ENCODE results near the gene HESX1. TPM values are rescaled to one million over a fixed set of nuclear protein-coding genes. Genes with fewer than 3 reads are reported as not detected.
A peak's percentile ranks its signal among the peaks of the same experiment; 100 is the strongest.

The HESX1 gene
- total RNA-seq, 1 experiment from 2014 or later, result 3.9 TPM

GRCh38 chr3:57164217-57164656, 35.5 kb downstream of the HESX1 start:
- no peaks in the 10 kb centered on the region for H3K9me2 ChIP-seq (replicated peaks; ENCODE audit: low read length)
- H3K27me3 ChIP-seq (ENCODE audit: low read length), result no peaks in the 10 kb centered on the region
- H3K4me3 ChIP-seq (ENCODE audit: low read length), result peak overlapping the region; percentile 87
- ChIA-PET POLR2A (ENCODE audit: unreplicated experiment) (no interaction called here), CTCF (interaction anchor here (0.6 kb wide), 1 partner anchor 86 kb away, joined by 4 read pairs; no protein-coding TSS in a partner anchor)
- H3K27ac ChIP-seq (ENCODE audit: low read length), result no peak overlapping the region
- H3K9me3 ChIP-seq (ENCODE audit: low read length), result no peaks in the 10 kb centered on the region
- no TSS peak for BruUV-seq (replicated peaks)
- H3K4me2 ChIP-seq (ENCODE audit: low read length), result peak overlapping the region; percentile 99
- DNase-seq, result no peak
- peak overlapping the region; percentile 53; the same call in 1 of the 2 replicates for H3K9ac ChIP-seq (ENCODE audit: low read length)
- peaks cover 19% of the 10 kb centered on the region for H3K4me1 ChIP-seq (ENCODE audit: insufficient read depth, low read length)
- no peaks in the 10 kb centered on the region for H4K20me1 ChIP-seq (ENCODE audit: low read length)
- no peaks in the 10 kb centered on the region for H3K36me3 ChIP-seq (ENCODE audit: low read depth, low read length)
- no peaks in the 10 kb centered on the region for H3F3A ChIP-seq (ENCODE audit: low read length, unreplicated experiment)
- no peaks in the 10 kb centered on the region for H3K79me2 ChIP-seq (ENCODE audit: low read length)
- intact Hi-C loops (cut with micrococcal nuclease), result no loop called here
- peak overlapping the region; percentile 94 for H2AFZ ChIP-seq (ENCODE audit: low read length)
- ATAC-seq, result no peak
- TF ChIP-seq, protein P1, sequence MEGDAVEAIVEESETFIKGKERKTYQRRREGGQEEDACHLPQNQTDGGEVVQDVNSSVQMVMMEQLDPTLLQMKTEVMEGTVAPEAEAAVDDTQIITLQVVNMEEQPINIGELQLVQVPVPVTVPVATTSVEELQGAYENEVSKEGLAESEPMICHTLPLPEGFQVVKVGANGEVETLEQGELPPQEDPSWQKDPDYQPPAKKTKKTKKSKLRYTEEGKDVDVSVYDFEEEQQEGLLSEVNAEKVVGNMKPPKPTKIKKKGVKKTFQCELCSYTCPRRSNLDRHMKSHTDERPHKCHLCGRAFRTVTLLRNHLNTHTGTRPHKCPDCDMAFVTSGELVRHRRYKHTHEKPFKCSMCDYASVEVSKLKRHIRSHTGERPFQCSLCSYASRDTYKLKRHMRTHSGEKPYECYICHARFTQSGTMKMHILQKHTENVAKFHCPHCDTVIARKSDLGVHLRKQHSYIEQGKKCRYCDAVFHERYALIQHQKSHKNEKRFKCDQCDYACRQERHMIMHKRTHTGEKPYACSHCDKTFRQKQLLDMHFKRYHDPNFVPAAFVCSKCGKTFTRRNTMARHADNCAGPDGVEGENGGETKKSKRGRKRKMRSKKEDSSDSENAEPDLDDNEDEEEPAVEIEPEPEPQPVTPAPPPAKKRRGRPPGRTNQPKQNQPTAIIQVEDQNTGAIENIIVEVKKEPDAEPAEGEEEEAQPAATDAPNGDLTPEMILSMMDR (conservative IDR thresholded peaks at IDR 0.05; ENCODE audit: low read depth, low read length), result no peak
- no peak for TF ChIP-seq EZH2 (IDR thresholded peaks at IDR 0.05; ENCODE audit: low read length, unreplicated experiment)
- no peak for TF ChIP-seq EZH2phosphoT487 (IDR thresholded peaks at IDR 0.05; ENCODE audit: borderline replicate concordance, low read length)

GRCh38 chr3:57163751-57164150, 36.0 kb downstream of the HESX1 start:
- no peaks in the 10 kb centered on the region for H3K27me3 ChIP-seq (ENCODE audit: low read length)
- ChIA-PET CTCF (interaction anchor here (0.7 kb wide), 1 partner anchor 64 kb away, joined by 3 read pairs; no protein-coding TSS in a partner anchor), POLR2A (ENCODE audit: unreplicated experiment) (no interaction called here)
- H2AFZ ChIP-seq (ENCODE audit: low read length), result no peak overlapping the region
- no peaks in the 10 kb centered on the region for H3K36me3 ChIP-seq (ENCODE audit: low read depth, low read length)
- DNase-seq (no peak), ATAC-seq (no peak)
- H4K20me1 ChIP-seq (ENCODE audit: low read length), result no peaks in the 10 kb centered on the region
- no peaks in the 10 kb centered on the region for H3K9me3 ChIP-seq (ENCODE audit: low read length)
- H3K9ac ChIP-seq (ENCODE audit: low read length), result no peak overlapping the region
- no peaks in the 10 kb centered on the region for H3K9me2 ChIP-seq (replicated peaks; ENCODE audit: low read length)
- BruUV-seq (replicated peaks), result no TSS peak
- no peaks in the 10 kb centered on the region for H3F3A ChIP-seq (ENCODE audit: low read length, unreplicated experiment)
- H3K4me2 ChIP-seq (ENCODE audit: low read length), result peak overlapping the region; percentile 99
- peak overlapping the region; percentile 87; the same call in 1 of the 2 replicates for H3K4me3 ChIP-seq (ENCODE audit: low read length)
- no peaks in the 10 kb centered on the region for H3K79me2 ChIP-seq (ENCODE audit: low read length)
- intact Hi-C loops (cut with micrococcal nuclease), result no loop called here
- no peak overlapping the region for H3K27ac ChIP-seq (ENCODE audit: low read length)
- peaks cover 23% of the 10 kb centered on the region for H3K4me1 ChIP-seq (ENCODE audit: insufficient read depth, low read length)
- no peak for TF ChIP-seq EZH2phosphoT487 (IDR thresholded peaks at IDR 0.05; ENCODE audit: borderline replicate concordance, low read length)
- TF ChIP-seq, protein P1 (conservative IDR thresholded peaks at IDR 0.05; ENCODE audit: low read depth, low read length), result no peak
- TF ChIP-seq EZH2 (IDR thresholded peaks at IDR 0.05; ENCODE audit: low read length, unreplicated experiment), result no peak

- CTCF ChIA-PET, result no interaction called here
These were observed 37.9 kb downstream of the HESX1 start for GRCh38 chr3:57161915-57162314.

More at GRCh38 chr3:57161915-57162314, 37.9 kb downstream of the HESX1 start:
- peaks cover 28% of the 10 kb centered on the region for H3K4me1 ChIP-seq (ENCODE audit: insufficient read depth, low read length)
- intact Hi-C loops (cut with micrococcal nuclease), result no loop called here
- no peak overlapping the region for H3K4me3 ChIP-seq (ENCODE audit: low read length)
- H3K9me2 ChIP-seq (replicated peaks; ENCODE audit: low read length), result no peaks in the 10 kb centered on the region
- H3K27ac ChIP-seq (ENCODE audit: low read length), result no peak overlapping the region
- H2AFZ ChIP-seq (ENCODE audit: low read length), result no peak overlapping the region
- TF ChIP-seq, protein P1 (conservative IDR thresholded peaks at IDR 0.05; ENCODE audit: low read depth, low read length), result no peak
- TF ChIP-seq EZH2phosphoT487 (IDR thresholded peaks at IDR 0.05; ENCODE audit: borderline replicate concordance, low read length), result no peak
- TF ChIP-seq EZH2 (IDR thresholded peaks at IDR 0.05; ENCODE audit: low read length, unreplicated experiment), result no peak
- POLR2A ChIA-PET (ENCODE audit: unreplicated experiment), result no interaction called here
- H3K36me3 ChIP-seq (ENCODE audit: low read depth, low read length), result no peaks in the 10 kb centered on the region
- H3K79me2 ChIP-seq (ENCODE audit: low read length), result no peaks in the 10 kb centered on the region
- no peaks in the 10 kb centered on the region for H4K20me1 ChIP-seq (ENCODE audit: low read length)
- ATAC-seq (no peak), DNase-seq (no peak)
- no peaks in the 10 kb centered on the region for H3K27me3 ChIP-seq (ENCODE audit: low read length)
- no peak overlapping the region for H3K4me2 ChIP-seq (ENCODE audit: low read length)
- no peak overlapping the region for H3K9ac ChIP-seq (ENCODE audit: low read length)
- no peaks in the 10 kb centered on the region for H3F3A ChIP-seq (ENCODE audit: low read length, unreplicated experiment)
- H3K9me3 ChIP-seq (ENCODE audit: low read length), result no peaks in the 10 kb centered on the region
- BruUV-seq (replicated peaks), result no TSS peak
